Stimulated activated naive CD8-positive, alpha-beta T cell treated with anti-CD3 and anti-CD28 coated beads, Interleukin-15, Interleukin-2, amounts not matched to agents 100 U/mL and 50 U/mL, for 24 hours (primary cell): ENCODE results near the gene RABAC1.

Experiments
- ATAC-seq: fragments of 150-1000 bp; cut with Tn5 transposase; one replicate; pipeline ENCODE4 v1.10.0; 2021
- DNase-seq: peaks from one replicate; pipeline ENCODE4 v3.0.0; 2021

Gene RABAC1

DNA sequence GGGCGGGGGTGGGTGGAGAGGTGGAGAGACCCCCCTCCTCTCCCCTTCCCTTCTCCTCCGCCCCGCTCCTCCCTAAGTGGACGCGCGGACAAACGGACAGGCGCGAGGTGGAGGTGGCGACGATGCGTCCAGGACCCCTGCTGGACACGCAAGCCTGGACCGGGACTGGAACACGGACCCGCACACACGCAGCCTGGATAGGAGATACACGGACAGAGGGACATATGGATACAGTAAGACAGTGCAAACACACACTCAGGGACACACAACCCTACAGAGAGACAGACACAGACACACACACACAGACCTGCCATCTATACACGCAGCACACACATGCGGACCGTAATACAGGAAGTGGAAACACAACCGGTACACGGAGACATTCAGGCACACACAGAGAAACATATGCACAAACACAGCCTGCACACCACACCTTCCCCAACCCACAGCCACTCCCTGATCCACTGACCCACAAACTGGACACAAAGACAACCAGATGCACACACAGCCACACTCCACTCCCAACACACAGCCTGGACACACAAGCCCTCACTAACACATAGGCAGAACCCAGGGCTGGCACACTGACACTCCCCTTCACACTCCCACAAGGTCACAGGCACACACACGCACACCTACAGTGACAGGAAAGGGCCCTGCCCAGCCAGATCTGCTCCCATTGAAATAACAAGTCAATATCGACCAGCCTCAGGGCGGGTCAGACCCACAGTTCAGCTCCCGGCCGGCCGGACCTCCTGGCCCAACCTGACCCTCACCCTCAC, 30.2 kb downstream of the RABAC1 start:
- peak; percentile 44 for ATAC-seq
- no peak for DNase-seq

DNA sequence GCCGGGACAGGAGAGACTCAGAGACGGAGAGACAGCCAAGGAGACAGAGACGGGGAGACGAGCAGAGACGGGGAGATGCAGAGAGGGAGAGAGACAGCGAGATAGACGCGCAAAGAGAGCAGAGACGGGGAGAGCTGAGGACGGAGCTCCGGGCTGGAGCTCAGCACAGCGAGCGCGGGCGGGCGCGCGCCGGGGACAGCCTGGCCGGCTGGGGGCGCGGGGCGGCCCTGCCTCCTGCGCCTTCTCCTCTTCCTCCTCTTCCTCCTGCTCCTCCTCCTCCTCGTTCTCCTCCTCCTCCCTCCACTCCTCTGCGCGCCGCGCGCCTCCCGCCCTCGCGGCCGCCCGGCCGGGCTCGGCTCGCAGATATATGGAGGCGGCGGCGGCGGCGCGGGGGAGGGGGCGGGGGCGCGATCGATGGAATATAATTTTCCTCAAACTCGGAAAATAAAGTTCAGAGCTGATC, 30.9 kb downstream of the RABAC1 start, which contains the start of gene ERFL:
TSS of gene ERFL (minus strand) at position 229 of the 463 bp plus-strand sequence. CDS start 15,530 bp downstream, outside the sequence.
- no peak for DNase-seq
- ATAC-seq, result peak; percentile 36

DNA sequence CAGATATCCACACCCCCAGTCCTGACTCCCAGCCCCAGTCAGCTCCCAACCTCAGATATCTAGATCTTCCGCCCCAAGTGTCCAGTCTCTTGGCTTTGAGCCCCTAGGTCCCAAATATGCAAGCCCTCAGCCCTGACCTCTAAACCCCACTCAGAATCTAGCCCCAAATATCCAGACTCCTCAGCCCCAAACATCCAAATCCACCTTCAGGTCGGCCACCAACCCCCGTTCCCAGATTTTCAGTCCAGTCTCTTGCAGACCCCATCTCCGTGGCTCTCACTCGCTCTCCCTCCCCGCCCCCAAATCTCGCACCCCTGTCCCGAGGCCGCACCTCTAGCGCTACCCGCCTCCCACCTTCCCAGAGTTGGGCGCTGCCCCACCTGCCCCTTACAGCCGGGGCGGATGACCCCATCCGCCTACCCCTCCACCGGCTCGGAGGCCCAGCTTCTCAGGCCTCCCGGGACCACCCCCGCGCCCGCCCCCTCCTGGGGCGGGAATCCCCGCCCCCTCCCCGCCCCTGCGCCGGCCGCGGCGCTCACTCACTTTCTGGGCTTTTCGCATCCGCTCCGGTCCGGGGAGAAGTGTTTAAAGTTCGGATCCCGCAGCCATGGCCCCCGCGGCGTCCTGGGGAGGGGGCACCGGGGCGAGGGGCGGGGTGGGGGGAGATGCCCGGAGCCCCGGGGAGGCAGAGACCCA, 31.5 kb downstream of the RABAC1 start:
- no peak for DNase-seq
- peak; percentile 10 for ATAC-seq

DNA sequence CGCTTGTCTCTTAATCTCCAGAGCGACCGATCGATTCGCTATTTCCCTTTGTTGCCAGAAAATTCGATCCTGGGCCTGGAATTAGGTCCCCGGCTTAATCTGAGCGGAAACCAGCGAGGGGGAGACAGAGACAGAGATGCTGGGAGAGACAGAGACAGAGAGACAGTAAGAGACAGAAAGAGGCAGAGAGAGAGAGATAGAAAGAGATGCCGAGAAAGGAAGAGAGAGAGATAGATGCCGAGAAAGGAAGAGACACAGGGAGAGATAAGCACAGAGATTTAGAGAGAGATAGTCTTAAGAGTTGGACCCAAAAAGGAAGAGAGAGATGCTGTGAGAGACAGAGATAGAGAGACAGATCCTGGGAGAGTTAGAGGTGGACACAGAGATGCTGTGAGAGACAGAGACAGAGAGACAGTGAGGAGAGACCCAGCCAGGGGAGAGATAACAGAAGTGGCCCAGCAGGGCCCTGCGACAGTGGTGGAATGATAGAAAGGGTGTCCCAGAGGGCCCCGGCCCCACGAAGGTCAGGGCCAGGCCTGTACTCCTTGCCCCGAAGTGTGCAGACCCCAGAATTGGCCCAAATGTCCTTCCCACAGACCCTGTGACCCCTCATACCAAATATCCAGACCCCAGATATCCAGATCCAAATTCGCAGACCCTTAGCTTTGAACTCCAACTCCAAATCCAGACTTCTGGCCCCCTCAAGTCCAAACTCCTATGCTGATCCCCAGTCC, 32.2 kb downstream of the RABAC1 start:
- DNase-seq, result no peak
- ATAC-seq, result no peak

DNA sequence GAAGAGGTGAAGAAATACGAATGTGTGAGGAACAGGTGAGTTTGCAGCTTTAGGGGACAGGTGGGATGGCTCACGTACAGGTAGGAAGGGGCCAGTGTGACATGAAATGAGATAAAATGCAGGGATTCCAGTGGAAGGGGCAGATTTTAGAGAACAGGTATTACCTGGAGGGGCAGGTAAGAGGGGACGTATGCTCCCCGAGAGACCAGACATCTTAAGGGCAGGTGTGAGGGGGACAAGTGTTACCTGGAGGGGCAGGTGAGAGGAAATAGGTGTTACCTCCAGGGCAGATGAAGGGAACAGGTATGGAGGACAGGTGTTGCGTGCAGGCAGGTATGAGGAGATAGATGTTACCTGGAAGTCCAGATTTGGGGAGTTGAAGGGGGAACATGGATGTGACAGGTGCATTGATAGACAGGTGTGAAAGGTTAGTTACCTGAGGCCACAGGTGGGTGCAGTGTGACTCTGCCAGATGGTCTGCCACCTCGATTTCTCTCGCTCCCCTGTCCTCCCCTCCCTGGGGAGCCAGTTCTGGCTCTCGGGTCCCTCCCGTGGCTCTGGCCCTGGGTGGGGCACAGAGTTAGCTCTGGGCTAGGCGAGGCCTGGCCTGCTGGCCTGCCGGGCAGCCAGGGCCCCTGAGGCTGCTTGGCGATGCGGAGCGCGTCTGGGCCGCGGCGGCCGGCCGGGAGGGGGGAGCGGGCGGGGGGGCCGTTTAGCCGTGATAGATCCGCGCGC, 32.9 kb downstream of the RABAC1 start:
- no peak for DNase-seq

DNA sequence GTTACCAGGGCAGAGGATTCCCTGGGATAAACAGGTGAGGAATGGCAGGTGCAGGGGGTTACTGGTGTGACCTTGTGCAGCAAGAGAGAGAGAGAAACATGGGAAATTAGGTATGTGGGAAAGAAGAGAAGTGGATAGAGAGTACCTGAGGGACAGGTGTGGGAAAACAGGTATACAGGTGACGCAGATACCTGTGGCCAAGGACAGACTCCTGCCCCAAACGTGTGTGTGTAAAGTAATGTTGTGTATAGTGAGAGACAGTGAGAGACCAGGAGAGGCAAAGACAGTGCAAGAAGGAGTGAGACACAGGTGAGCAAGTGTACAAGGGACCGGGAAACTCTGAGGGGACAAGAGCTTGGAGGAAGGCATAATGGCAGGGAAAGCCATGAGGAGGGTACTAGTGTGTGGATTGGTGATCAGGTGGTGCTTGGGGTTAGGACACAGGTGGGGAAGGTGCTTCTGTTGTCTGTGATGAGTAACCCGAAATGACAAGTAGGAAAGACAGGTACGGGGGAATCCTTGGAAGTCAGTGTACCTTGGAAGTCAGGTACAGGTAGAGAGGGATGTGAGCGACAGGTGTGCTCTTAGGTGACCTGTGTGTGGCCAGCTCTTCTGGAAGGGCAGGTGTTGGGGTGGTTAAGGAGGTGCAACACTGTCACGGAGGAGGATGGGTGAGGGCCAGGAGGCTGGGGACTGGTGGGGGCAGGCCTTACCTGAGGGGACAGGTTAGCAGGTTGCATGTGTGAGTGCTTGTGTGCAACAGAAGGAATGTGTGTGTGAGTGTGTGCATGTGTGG, 33.7 kb downstream of the RABAC1 start:
- DNase-seq (no peak), ATAC-seq (no peak)

More for the DNA sequence above, 32.9 kb downstream of the RABAC1 start:
- no peak for ATAC-seq

DNA sequence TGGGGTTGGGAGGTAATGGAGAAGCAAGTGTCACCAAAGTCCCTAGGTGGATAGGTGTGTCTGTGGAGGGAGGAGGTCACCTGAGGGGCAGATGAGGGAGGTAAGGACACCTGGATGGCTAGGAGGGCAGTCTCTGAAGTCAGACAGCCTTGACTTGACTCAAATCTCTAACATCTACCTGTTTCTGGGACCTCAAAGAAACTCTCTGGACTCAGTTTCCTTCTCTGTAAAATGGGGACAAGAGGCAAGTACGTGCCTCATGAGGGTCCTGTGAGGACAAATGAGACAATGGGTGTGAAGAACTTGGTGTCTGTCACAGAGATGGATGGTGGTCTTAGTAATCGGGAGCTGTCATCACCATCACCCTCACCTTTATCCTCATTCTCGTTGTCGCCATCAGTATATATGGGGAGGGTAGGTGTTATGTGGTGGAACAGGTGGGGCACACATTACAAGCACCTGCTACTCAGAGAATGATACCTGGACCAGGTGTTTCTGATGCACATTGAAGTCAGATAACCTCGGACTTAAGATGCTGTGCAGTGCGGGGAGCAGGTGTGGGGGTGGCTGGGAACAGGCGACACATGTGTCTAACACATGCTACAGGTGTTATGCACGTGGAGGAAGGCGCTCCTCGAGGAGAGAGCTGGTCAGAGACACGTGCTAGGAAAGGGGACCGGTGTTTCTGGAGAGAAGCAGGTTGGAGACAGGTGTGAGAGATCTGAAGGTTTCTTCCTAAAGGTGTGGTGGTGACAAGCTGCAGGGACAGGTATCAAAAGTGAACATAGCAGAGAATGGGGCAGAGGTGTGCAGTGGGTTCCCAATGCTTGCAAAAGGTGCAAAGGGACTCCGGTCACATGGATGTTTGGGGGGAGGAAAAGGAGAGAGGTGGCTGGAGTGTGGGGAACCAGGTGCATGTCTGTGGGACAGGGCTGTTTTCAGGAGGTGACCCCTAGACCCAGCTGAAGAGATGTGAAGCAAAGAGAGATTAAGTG, 34.7 kb downstream of the RABAC1 start:
- DNase-seq (no peak), ATAC-seq (no peak)

DNA sequence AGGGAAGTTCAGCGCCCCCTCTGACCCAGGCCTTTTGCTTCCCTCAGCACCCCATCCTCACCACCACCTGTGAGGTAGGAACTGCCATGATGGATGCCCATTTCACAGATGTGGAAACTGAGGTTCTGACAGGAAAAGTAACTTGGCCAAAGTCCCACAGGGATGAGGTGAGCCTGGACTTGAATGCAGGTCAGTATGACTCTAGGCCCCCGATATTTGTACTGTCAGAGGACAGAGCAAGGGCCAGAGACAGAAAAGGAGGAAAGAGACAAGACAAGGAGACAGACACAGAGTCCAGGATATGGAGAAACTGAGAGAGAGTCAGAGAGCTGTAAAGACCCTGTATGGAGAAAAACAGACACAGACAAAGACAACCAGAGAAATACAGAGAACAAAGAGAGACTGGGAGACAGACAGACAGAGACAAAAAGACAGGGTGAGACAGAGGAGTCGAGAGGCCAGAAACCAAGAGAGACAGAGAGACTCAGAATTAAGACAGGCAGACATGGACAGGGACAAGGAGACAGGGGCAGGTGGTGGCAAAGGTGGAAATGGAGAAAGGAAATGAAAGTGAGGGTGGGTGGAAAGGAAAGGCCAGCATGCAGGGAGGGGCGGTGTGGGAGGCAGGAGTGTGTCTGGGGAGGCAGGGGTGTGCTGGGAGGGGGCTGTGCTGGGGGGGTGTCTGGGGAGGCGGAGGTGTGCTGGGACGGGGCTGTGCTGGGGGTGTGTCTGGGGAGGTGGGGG, 35.9 kb downstream of the RABAC1 start:
- DNase-seq (no peak), ATAC-seq (no peak)

DNA sequence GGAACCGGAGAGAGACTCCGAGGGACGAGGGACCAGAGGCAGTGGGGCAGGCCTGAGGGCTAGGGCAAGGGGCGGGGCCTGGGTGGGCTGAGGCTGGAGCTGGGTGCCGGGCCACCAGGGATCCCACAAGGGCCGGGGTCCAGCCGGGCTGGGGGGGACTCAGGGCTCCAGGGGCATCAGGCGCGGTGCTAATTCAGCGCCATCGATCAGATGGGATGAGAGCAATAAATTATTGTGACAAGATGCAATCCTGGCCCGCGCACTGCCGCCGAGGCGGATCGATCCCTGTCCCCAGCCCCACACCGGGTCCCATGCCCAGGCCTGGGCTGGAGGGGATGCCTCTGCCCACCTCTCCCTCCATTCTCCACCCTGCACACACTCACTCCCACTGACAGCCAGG, 36.5 kb downstream of the RABAC1 start:
- DNase-seq (no peak), ATAC-seq (no peak)

DNA sequence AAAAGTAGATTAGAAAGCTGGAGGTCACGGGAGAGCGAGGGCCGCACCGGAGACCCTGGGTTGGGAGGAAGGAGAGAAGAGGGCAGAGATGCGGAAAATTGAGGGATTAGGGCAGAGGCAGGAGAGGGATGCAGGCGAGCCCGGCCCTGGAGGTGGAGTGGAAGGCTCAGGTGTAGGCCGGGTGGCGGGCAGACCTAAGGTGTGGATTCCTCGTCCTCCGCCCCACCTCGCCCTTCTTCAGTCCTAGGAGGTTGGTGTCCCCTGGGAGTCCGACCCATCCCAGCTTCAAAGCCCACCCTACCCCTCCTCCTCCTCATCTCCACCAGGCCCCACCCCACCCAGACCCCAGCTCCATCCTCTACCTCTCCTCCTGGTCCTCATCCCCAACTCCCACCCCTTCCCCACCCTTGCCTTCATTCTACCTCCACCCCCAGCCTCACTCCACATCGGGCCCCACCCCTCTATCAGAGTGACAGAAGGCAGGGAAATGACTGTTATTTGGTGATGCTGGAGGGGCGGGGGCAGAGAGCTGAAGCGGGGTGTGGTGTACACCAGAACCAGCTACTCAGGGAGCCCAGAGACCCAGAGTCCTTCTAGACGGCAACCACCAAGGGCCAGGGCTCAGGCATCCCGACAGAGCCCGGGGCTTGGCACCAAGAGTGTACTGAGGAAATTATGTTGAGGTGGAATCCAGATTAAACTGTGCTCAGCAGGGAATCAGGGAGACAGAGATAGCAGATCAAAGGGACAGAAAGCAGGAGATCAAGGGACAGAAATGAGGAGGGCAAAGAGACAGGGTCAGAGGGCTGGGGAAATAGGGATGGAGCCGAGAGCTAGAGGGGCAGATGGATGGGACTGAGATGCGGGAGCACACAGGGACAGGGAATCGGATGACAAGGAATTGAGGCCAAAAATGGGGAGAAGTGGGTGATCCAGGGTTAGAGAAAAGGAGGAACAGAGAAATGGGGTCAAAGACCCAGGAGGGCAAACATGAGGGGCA, 37.2 kb downstream of the RABAC1 start:
- no peak for ATAC-seq
- no peak for DNase-seq

DNA sequence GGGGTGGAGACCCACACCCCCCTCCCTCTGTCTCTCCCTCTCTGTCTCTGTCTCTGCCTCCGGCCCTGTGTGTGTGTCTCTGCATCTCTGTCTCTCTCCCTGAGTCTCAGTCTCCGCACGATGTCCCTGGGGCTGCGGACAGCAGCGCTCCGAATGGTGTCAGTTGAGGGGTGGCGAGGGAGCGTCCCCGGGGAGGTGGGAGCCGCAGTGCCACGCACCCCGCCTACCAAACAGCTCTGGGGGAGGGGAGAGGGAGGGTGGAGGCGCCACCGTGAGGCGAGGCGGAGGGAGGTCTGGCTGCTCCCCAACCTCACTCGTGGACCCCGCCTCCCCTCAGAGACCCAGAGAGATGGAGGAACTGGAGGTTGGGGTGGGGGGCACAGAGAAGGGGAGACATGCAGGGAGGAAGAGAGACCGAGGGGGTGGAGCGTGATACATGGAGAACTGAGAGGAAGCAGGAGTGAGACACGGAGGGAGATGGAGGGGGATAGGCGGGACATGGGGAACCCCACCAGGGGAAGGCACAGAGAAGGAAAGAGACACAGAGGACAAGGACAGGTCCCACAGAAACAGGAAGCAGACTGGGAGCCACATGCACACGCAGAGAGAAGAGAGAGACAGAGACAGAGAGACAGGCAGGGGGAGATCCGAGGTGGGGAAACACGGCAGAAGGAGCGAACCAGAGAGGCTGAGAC, 38.1 kb downstream of the RABAC1 start:
- ATAC-seq (no peak), DNase-seq (no peak)

DNA sequence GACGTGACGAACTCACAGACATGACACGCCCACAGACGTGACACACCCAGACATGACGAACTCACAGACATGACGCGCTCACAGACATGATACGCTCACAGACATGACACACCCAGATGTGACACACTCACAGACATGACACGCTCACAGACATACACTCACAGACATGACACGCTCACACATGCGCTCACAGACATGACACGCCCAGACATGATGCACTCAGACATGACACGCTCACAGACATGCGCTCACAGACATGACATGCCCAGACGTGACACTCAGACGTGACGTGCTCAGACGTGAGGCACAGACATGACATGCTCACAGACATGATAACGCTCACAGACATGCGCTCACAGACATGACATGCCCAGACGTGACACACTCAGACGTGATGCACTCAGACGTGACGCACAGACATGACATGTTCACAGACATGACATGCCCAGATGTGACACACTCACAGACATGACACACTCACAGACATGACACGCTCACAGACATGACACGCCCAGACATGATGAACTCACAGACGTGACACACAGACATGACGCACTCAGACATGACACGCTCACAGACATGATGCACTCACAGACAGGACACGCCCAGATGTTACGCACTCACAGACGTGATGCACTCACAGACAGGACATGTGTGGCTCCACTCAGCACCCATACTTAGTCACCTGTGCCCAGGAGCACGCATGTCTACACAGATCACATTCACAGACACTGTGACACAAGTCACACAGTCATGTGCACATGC, 39.0 kb downstream of the RABAC1 start:
- DNase-seq, result no peak
- no peak for ATAC-seq

DNA sequence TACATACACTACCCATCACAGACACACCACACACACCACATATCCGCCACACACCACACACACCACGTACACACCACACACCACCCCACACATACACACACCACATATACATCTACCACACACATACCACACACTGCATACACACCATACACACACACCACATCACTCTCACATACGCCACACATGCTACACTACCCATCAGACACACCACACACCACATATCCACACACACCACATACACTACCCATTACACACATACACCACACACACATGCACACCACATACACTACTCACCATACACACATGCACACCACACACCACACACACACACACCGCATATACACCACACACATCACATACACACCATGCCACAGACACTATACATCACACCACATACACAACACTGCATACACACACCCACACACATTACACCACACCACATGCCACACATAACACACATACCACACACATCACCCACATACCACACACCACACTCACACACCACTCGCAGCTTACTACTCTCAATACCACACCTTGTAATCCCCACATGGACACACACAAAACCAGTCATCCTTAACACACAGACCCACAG, 40.4 kb downstream of the RABAC1 start:
- no peak for ATAC-seq
- no peak for DNase-seq

DNA sequence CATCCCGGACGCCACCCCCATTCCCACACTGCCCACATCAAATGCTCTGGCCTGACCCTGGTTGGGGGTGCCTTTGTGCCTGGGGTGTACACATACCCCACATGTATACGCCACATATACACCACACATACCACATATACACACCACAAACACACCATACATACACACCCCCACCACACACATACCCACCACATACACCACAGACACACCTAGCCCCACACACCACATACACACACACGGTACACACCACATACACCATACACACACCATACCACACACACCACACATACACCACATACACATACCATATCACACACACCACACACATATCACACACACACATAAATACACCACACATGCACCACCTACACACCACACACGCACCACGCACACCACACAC, 41.0 kb downstream of the RABAC1 start:
- DNase-seq (no peak), ATAC-seq (no peak)

DNA sequence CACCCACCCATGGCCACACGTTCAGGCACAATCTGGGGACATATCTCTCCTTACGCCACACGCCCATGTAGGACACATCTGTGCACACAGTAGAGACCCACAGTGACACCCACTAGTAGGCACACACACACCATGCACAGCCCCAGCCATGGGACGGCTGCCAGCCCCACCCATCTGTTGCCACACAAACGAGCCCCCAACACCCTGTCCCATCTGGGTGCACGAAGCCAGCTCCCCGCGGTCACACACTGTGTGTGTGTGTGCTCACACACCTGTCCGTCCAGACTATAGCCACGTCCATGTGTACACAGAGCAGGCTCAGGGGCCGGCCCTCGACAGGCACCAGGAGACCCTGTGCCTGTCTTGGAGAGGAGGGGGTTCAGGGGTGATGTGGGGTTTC, 41.4 kb downstream of the RABAC1 start:
- DNase-seq (no peak), ATAC-seq (no peak)

DNA sequence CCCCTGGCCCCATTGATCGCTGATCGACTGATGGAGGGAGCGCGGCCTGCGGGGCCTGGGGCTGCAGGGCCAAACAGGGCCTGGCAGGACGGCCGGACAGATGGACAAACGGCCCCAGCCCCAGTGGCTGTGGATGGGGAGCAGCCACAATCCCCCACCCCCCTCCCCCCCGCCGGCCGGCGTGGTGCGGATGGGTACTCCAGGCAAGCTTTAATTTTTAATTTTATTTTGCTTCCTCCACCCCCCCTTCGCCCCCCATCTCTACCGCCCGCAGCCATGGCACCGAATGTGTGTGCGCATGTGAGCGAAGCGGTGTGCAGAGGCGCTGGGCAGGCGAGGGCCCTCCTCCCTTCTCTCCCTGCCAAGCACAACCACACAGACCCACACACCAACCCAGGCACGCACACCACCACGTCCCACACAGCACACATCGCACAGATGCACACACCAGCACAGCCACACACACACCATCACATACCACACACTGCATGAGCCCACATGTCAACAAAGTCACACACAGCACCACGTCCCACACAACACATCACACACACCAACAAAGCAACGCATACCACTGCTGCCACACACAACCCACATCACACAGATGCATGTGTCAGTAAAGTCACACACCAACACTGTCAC, 43.2 kb downstream of the RABAC1 start:
- DNase-seq (no peak), ATAC-seq (no peak)
